Measurements from ENCODE around the gene SLC4A4. TPM values are rescaled to one million over a fixed set of nuclear protein-coding genes. Genes with fewer than 3 reads are reported as not detected.

Gene SLC4A4
- total RNA-seq, 1 experiment from 2014 or later: 0.92 TPM

GRCh38 chr4:71382900-71383560 lies 44.2 kb downstream of the SLC4A4 start:
- Histone ChIP-seq H2BK5ac (ENCODE audit: insufficient read length, low read length) (no peak overlapping the region), H2BK20ac (ENCODE audit: low read depth, low read length, poor library complexity, severe bottlenecking) (no peak overlapping the region), H3T11ph (ENCODE audit: low read length) (no peak overlapping the region), H3K79me1 (ENCODE audit: insufficient read depth, low read depth, low read length, poor library complexity, severe bottlenecking) (no peaks in the 10 kb centered on the region), H3K4me2 (ENCODE audit: insufficient read depth, insufficient read length, low read length) (no peak overlapping the region), H3K27ac (ENCODE audit: insufficient read length, low read depth, low read length) (no peak overlapping the region), H2BK120ac (ENCODE audit: low read depth, low read length, poor library complexity, severe bottlenecking) (no peak overlapping the region), H3K14ac (ENCODE audit: insufficient read depth, low read length) (no peak overlapping the region), H3K18ac (ENCODE audit: insufficient read length, low read depth, low read length) (no peak overlapping the region), H3K23ac (ENCODE audit: insufficient read length, low read depth, low read length) (no peak overlapping the region), H4K8ac (replicated peaks; ENCODE audit: insufficient read length, low read depth, low read length) (no peak overlapping the region), H3K4ac (ENCODE audit: low read depth, low read length) (no peak overlapping the region), H4K5ac (ENCODE audit: insufficient read length, low read depth, low read length) (no peak overlapping the region), H2BK12ac (ENCODE audit: insufficient read length, low read depth, low read length) (no peak overlapping the region), H3K56ac (ENCODE audit: insufficient read length, low read depth, low read length) (no peak overlapping the region), H2AK5ac (ENCODE audit: insufficient read length, low read length) (no peak overlapping the region), H3K4me1 (ENCODE audit: insufficient read depth, low read length) (no peaks in the 10 kb centered on the region), H3K27me3 (ENCODE audit: insufficient read depth, low read length) (no peaks in the 10 kb centered on the region), H2BK15ac (ENCODE audit: low read depth, low read length) (no peak overlapping the region), H3K79me2 (ENCODE audit: insufficient read depth, low read length) (no peaks in the 10 kb centered on the region), H2AFZ (ENCODE audit: low read length) (no peak overlapping the region), H4K20me1 (ENCODE audit: control insufficient read depth, insufficient read depth, insufficient read length) (no peaks in the 10 kb centered on the region), H3K9me3 (ENCODE audit: control insufficient read depth, low read depth, low read length) (no peaks in the 10 kb centered on the region), H3K9ac (ENCODE audit: extremely low read depth, insufficient read length, low read length) (no peak overlapping the region), H3K23me2 (ENCODE audit: insufficient read length, low read depth, low read length, poor library complexity, severe bottlenecking) (no peaks in the 10 kb centered on the region), H4K91ac (ENCODE audit: insufficient read length, low read depth, low read length) (no peak overlapping the region)
- no peak overlapping the region for H3K27ac Mint-ChIP-seq
- H3K4me3 Mint-ChIP-seq: no peak overlapping the region
- H3K4me1 Mint-ChIP-seq: no peaks in the 10 kb centered on the region
- H3K27me3 Mint-ChIP-seq (ENCODE audit: low read depth): no peaks in the 10 kb centered on the region
- DNase-seq: no peak
- TF ChIP-seq, protein P1, sequence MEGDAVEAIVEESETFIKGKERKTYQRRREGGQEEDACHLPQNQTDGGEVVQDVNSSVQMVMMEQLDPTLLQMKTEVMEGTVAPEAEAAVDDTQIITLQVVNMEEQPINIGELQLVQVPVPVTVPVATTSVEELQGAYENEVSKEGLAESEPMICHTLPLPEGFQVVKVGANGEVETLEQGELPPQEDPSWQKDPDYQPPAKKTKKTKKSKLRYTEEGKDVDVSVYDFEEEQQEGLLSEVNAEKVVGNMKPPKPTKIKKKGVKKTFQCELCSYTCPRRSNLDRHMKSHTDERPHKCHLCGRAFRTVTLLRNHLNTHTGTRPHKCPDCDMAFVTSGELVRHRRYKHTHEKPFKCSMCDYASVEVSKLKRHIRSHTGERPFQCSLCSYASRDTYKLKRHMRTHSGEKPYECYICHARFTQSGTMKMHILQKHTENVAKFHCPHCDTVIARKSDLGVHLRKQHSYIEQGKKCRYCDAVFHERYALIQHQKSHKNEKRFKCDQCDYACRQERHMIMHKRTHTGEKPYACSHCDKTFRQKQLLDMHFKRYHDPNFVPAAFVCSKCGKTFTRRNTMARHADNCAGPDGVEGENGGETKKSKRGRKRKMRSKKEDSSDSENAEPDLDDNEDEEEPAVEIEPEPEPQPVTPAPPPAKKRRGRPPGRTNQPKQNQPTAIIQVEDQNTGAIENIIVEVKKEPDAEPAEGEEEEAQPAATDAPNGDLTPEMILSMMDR (conservative IDR thresholded peaks at IDR 0.05): no peak
- H3K36me3 Mint-ChIP-seq (ENCODE audit: insufficient read depth in 1 of 3, low read depth in 3 of 3): no peaks in the 10 kb centered on the region
- no CpG with 5 or more reads among the region's 3 CpGs for WGBS (ENCODE audit: extremely low coverage, insufficient read length, low lambda C conversion rate)
- H3K9me3 Mint-ChIP-seq: no peaks in the 10 kb centered on the region

Data from H9 (cell line).